ENCODE results near the gene FLT1.

GRCh38 chr13:28424541-28424940, 70.4 kb downstream of the FLT1 start:
- TF ChIP-seq EZH2 (IDR thresholded peaks at IDR 0.05) (no peak), CTCF (IDR thresholded peaks at IDR 0.05) (no peak)

All from neural progenitor cell (in vitro differentiated cells).